HK-2 (cell line): Measurements from ENCODE around the gene C1QL1.

Experiments
- DNase-seq: peaks from one replicate; pipeline ENCODE4 v3.0.0-alpha.2; 2018; ENCODE audit not compliant: unreplicated experiment

Gene C1QL1

DNA sequence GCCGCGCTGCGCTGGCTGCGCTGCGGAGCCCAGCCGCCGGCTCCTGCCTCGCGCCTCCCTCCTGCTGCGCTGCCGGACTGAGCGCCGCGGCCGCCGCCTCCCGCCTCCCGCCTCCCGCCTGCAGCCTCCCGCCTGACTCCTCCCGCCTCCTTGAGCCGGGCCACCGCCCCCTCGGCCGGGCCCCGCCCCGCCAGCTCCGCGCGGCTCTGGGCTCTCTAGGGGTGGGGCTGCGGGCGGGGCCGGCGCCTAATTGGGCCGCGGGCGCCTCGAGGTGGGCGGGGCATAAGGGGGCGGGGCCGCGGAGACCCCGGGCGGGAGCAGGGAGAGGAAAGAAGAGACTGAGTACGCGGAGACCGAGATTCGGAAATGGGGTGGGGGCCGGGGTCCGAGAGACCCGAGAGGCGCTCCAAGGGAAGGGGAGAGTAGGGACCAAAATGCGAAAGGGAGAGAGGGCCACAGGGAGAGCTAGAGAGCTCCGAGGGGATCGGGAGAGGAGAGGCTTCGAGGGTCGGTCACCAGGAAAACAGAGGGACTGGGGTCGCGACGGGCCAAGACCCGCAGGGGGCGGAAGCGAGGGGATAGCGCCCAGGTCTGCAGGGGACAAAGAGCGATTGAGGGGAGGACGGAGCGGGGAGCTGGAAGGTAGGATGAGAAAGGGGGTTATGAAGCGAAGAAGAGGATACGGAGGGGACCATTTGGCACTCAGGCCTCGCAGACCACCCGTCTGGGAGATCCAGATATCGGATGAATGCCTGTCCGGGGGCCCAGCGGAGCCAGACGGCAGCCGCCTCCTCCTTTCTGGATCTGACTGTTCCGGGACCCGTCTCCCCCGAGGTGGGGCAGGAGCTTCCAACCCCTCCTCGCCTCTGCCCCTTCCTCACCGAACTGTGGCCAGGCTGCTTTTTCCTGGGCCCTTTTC is at the start of gene C1QL1:
Gene C1QL1, minus strand, starts transcription at position 79 of the 919 bp plus-strand sequence. CDS start 255 bp downstream, outside the sequence.
- peak; percentile 92 for DNase-seq

DNA sequence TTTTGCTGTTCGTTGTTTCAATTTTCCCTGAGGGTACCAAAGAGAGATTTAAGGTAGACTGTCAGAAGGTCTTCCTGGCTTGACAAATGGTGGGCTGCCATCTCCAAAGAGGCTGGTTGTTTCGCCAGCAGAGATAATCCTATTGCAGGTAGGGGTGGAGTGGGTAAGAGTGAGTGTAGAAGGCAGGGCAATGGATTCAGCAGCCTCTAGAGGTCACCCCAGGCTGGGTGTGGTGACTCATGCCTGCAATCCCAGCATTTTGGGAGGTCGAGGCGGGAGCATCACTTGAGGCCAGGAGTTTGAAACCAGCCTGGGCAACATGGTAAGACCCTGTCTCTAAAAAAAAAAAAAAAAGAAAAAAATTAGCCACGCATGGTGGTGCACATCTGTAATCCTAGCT is 48.7 kb upstream of the C1QL1 start:
- no peak for DNase-seq

DNA sequence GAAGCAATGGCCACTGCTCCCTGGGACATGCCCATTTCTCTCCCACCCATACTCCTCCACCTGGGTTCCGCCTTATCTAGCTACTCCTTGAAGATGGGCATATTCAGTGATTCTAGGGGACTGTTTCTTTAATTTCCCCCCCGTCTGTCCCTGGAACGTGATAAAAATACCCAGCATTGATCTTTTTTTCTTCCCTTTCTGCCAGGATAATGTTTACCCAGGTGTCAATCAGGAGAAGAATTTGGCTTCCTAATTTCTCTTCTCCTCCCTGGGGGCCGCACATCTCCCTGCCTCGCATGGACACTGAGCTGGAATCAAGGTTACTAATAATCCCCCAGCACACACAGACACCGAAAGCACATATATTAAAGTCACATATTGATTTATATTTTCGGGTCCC is 48.1 kb upstream of the C1QL1 start:
- DNase-seq: no peak

DNA sequence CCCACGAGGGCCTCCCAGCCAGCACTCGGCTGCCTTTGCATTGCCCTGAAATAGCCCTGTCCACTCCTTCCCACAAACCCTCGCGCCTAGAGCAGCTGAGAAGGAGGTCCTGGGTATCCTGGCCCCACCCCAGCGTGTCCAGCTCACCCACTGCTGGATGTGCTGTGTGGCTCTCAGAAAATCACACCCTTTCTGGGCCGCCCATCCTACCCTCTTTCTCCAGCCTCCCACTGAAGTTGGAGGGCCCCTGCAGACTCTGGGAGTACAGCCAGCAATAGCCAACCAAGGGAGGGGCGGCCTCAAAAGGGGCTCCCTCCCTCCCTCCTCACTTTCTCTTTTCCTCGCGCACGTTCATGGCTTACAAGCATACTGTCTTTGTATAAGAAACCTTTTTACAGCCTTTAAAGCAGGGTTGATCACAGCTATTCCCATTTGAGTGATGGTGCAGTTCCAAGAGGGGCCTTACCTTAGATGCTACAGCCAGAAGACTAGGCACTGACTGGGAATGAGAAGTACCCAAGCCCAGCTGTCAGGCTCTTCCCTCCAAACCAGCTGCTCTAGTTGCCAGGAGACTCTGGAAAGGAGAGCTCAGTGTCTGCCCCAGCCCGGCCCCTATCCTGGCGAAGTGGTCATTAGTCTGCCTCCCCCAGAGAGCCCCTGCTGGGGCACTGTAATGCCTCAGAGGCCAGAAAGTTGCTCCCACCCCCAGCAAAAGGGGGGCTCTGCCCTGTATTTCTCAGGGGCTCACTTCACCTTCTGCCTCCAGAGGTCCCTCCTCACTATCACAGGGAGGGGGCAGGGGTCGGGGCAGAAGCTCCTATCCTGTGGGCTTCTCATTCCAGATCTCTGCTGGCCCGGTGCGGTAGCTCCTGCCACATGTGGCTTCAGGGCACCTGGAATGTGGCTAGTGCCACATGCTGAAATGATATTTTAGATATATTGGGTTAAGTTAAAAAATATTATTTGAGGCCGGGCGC is 45.2 kb upstream of the C1QL1 start:
- DNase-seq: no peak

DNA sequence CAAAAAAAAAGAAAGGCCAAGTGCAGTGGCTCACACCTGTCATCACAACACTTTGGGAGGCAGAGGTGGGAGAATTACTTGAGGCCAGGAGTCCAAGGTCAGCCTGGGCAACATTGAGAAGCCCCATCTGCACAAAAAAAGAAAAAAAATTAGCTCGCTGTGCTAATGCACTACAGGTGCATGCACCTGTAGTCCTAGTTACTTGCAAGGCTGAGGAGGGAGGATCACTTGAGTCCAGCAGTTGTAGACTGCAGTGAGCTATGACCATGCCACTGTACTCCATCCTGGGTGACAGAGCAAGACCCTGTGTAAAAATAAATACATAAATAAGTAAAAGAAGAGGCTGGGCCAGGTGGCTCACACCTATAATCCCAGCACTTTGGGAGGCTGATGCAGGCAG is 43.7 kb upstream of the C1QL1 start:
- DNase-seq: no peak

DNA sequence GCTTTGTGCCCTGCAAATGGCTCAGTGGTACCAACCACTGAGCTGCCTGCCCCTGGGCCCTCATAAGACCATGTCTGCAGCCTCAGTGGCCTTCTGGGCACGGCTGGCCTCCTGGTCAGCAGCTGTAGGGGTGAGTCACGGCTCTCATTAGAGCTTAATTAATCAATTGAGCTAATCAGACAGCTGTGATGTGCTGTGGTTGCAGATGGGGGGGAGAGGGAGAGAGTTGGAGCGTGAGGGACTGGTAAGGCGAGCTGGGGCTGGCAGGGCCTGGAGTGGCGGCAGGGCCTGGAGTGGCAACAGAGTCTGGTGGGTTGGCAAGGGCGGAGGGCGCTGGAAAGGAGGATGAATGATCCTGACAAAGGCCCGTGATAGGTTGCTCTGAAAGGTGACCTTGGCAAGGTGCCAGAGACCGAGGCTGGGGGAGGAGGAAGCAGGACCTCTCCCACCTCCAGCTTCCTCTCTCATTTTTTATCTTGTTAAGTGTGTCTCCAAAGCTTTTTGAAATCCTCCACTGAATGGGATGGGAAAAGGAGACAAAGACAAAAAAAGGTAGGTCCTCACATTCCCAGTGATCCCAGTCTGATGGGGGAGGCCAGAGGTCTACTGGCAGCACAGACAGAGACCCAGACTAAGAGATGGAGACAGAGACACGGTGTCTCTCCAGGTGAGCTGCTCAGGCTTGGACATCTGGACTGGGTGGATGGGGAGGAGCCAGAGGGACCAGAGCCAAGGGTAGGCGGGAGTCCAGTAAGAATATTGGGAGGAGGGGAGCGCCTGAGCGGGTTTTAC is 41.8 kb upstream of the C1QL1 start:
- DNase-seq: no peak

DNA sequence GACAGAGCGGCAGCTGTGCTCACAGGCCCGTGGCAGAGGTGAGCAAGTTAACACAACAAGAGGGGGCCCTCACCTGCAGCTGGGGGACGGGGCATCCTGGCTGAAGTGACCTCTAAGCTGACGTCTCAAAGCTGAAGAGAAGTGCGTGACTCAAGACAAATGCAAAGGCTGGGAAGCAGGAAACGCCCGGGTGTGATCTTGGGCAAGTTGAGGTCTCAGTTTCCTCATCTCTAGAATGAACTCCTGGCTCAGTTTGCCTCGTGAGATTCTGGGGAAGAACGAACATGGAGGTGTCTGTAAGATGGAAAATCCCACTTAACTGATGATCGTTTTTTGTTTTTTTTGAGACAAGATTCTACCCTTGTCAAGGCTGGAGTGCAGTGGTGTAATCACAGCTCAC is 40.1 kb upstream of the C1QL1 start:
- no peak for DNase-seq

DNA sequence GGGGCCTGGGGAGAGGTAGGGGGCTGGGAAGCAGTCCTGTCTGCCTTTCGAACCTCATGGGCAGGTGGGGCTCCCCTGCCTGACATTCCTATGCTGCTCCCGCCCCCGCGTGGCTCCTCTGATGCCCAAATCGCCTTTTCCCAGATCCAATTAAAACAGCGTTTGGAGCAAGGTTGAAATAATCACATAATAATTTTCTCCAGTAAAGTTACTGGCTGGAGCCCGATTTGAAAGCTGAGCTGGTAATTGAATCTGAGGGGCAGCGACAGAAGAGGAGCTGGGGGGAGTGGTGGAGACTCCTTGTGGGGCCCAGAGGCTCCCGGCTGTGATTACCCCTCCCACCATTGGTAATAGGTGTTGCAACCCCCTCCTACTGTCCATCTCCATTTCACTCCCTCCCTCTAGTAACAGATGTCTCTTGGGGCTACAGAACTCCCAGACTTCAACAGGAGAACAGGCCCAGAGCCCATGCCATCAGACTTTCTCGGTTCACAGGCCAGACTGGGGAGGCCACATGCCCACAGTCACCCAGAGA is 38.9 kb upstream of the C1QL1 start:
- DNase-seq: no peak

GRCh38 chr17:45005700-45006099 is 37.6 kb upstream of the C1QL1 start:
- no peak for DNase-seq

GRCh38 chr17:45004388-45004787 is 36.3 kb upstream of the C1QL1 start:
- DNase-seq: no peak

DNA sequence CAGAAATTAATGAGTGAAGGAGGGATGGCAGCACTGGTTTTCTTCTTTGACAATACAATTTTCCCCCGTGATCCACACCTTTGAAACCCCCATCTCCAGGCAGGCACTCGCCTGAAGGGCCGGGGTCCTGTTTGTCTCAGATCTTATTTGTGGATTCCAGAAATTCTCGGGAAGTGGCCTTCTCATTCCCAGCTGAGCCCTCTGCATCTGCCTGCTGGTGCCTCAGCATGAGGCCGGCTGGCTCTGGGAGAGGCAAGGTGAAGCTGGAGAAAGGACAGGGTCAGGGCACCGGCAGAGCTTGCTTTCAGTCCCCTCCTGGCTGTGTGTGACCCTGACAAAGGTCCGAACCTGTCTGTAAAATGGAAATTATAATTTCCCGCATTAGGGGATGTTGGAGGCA is 35.8 kb upstream of the C1QL1 start:
- no peak for DNase-seq

- DNase-seq: no peak
Observed at GRCh38 chr17:45001310-45001709, 33.2 kb upstream of the C1QL1 start.

GRCh38 chr17:44999433-44999832 is 31.3 kb upstream of the C1QL1 start:
- no peak for DNase-seq

DNA sequence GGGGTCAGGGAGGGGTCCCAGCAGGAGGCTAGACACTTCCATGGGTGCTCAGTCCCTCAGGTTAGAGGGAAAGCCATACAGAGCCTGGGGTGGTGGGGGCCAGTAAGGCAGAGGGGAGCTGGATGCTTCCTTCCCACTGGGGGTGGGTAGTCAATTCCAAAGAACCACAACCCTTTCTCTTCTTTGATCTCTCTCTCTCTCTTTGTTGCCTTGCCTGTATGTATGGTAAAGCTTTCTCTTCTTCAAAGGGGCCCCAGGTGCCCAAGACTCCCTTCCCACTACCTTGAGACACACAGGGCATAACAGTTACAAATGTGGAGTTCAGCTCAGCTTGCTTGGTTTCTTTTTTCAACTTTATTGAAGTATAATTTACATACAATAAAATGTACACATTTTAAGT is 30.5 kb upstream of the C1QL1 start:
- DNase-seq: no peak

DNA sequence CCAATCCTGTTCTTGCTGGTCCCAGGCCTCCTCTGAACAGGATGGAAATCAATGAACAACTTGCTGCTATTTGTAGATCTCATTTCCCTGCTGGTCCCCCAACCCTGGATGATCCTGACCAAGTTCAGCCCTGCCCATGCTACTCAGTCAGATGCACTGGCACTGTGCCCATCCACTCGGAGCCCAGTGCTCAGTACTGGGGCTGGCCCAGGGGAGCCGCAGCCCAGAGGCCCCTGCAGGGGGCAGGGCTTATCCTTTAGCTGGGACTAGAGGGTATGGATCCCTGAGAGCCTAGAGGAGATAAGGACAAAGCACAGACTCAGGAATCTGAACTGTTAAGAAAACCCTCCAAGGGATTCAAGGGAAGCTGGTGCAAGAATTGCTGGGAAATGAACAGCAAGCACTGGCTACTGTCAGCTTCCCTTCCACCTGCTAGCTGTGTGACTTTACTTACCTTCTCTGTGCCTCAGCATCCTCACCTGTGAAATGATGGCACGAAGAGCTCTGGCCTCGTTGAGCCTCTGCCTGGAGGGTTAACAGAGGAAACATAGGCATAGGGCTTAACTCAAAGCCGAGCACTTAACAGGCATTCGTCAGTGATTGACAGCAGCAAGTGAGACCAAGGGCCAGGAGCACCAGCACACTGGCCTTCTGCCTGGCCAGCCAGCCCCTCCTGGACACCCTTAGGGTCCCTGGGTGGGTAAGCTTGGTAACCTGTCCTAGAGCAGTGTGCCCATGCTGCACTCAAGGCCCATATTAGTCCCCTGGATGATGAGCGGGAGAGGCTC is 29.8 kb upstream of the C1QL1 start:
- DNase-seq: no peak

DNA sequence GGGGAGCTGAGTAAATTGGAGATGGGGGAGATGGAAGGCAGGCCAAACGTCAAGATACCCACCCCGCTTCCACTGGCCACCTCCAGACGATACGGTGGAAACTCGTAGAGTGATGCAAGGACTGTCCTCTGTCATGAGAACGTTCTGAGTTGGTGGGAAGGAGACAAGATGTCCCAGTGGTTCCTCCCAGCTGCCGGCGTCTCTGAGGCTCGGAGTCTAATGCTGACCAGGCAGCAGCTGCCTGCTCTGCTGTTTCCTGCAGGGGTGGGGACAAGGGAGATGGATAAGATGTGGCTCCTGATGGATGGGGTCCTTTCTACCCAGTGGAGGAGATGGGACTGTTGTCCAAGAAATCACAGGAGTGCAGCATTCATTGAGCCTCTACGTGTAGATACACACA is 28.2 kb upstream of the C1QL1 start:
- DNase-seq: no peak

- no peak for DNase-seq
Observed at GRCh38 chr17:44995436-44996001, 27.4 kb upstream of the C1QL1 start.

GRCh38 chr17:44992242-44992939 is 24.3 kb upstream of the C1QL1 start:
- no peak for DNase-seq

- DNase-seq: no peak
Observed at GRCh38 chr17:44990994-44991393, 22.9 kb upstream of the C1QL1 start.
